Activated T-helper 1 cell treated with anti-CD3 and anti-CD28 coated beads, Interleukin-12 subunit alpha, Interleukin-12 subunit beta, Interleukin-2, Interleukin-4 antibody, amounts not matched to agents 30 ng/mL and 10 ng/mL and 1 ng/mL, durations not matched to agents 14 hours and 24 hours and 36 hours (primary cell): ENCODE results near the gene ARL3. TPM values are rescaled to one million over a fixed set of nuclear protein-coding genes. Genes with fewer than 3 reads are reported as not detected.
"Not testable (repeated sequence)": the region's sequence is repeated elsewhere in the genome, so short reads cannot be mapped to it uniquely, and the experiment has no call there.

ENCODE experiments used
- DNase-seq: peaks from one replicate; pipeline ENCODE4 v3.0.0; 2021; ENCODE audit warnings: low spot score
- H3K27ac Mint-ChIP-seq: one replicate; pipeline ENCODE4 v1.8.0; 2021; ENCODE audit warnings: mild to moderate bottlenecking, mixed read lengths
- H3K27me3 Mint-ChIP-seq: one replicate; pipeline ENCODE4 v1.8.0; 2022; ENCODE audit warnings: mild to moderate bottlenecking, moderate library complexity, mixed read lengths; ENCODE audit not compliant: insufficient read depth
- H3K36me3 Mint-ChIP-seq: one replicate; pipeline ENCODE4 v1.8.0; 2021; ENCODE audit warnings: low read depth, mixed read lengths
- H3K4me1 Mint-ChIP-seq: one replicate; pipeline ENCODE4 v1.8.0; 2021; ENCODE audit warnings: low read depth, mixed read lengths
- H3K4me3 Mint-ChIP-seq: one replicate; pipeline ENCODE4 v1.8.0; 2021; ENCODE audit warnings: mild to moderate bottlenecking, moderate library complexity, mixed read lengths
- H3K9me3 Mint-ChIP-seq: one replicate; pipeline ENCODE4 v1.8.0; 2021; ENCODE audit warnings: mixed read lengths
- intact Hi-C: fragments of 100-400 bp; cut with micrococcal nuclease; formaldehyde crosslinking; loops from one replicate; pipeline ENCODE4 v1.15.1; 2024
- total RNA-seq: library from RNA; stranded (reverse); gene quantifications from 2 replicates; pipeline ENCODE4 v1.2.3, GENCODE V29; 2022

The ARL3 gene
- total RNA-seq, 1 donor from 2014 or later: 6.6 TPM

DNA sequence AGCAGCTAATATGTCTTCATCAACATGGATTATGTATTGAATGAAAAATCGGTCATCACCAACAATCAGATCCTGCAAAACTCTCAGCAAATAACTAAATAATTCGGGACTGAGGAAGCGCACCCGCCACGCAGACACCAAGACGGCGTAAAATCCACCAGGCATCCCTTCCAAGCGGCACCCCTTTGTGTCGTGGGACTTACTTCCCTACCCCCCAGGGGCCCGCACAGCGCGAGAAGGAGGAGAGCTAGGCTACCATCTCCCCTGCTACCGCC lies 721 bp downstream of the ARL3 start:
- DNase-seq: no peak
- no peaks in the 10 kb centered on the region for H3K27me3 Mint-ChIP-seq
- H3K27ac Mint-ChIP-seq: peak overlapping the region; percentile 91
- peaks cover 52% of the 10 kb centered on the region for H3K4me1 Mint-ChIP-seq
- H3K4me3 Mint-ChIP-seq: peak overlapping the region; percentile 88
- no peaks in the 10 kb centered on the region for H3K9me3 Mint-ChIP-seq
- intact Hi-C loops: loop anchor here (1.0 to 10.0 kb wide), 12 partner anchors 8 to 1201 kb away; partner anchors contain the start of genes ARMH3, BORCS7, CNNM2 and GBF1
- H3K36me3 Mint-ChIP-seq: peaks cover 8% of the 10 kb centered on the region

DNA sequence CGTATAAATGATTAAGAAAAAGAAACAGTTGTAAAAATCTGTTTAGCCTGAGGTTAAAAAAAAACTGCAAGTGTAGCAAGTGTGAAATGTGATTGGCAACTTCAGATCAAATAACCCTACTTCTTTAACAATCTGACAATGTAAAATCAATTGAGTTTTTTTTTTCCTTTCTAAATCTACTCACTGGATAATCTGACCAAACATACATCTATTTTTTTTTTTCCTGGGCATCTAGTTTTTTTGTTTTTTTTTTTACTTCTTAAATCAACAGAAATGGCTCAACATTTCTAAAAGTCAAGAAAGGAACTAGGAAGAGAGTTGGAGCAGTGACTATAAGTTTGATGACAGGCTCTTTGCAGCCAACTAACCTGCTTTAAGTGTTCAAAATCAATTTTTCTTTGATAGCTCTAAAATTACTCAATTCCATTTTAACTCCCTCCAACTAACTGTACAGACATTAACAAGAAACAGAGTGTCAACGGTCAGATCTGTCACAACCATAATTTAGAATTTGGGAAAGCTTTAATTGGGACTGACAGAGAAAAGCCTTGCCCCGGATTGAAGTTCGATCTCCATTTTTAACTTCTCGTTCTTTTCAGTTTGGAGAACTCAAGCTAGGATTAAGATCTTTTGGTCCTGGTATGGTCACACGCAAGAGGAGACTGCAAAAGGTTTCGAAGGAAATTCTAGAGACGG lies 1.2 kb downstream of the ARL3 start:
- no peaks in the 10 kb centered on the region for H3K27me3 Mint-ChIP-seq
- no peaks in the 10 kb centered on the region for H3K9me3 Mint-ChIP-seq
- no peak for DNase-seq
- peak overlapping the region; percentile 91 for H3K27ac Mint-ChIP-seq
- H3K4me1 Mint-ChIP-seq: peaks cover 48% of the 10 kb centered on the region
- H3K4me3 Mint-ChIP-seq: peak overlapping the region; percentile 88
- intact Hi-C loops: loop anchor here (1.0 to 10.0 kb wide), 12 partner anchors 8 to 1202 kb away; partner anchors contain the start of genes ARMH3, BORCS7, CNNM2 and GBF1
- peaks cover 8% of the 10 kb centered on the region for H3K36me3 Mint-ChIP-seq

DNA sequence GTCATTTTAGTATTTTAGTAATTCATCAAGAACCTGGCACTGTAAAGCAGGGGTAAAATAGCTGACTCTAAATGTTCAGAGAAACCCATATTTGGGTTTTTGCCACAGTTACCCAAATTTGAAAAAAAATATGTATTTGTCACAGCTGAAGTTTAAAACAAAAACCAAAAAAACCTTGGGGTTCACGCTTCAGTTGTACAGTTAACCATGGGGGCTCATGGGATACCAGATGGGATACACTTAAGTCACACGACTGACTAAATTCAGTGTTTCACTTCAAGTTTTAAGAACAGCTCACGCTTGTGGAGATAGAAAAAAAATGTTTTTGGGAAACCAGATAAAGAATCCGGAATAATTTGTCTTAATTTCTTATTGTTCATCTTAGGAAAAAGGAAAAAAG lies 2.1 kb downstream of the ARL3 start:
- no peaks in the 10 kb centered on the region for H3K9me3 Mint-ChIP-seq
- no peaks in the 10 kb centered on the region for H3K27me3 Mint-ChIP-seq
- H3K36me3 Mint-ChIP-seq: peaks cover 11% of the 10 kb centered on the region
- intact Hi-C loops: loop anchor here (2.0 to 10.0 kb wide), 9 partner anchors 37 to 1203 kb away; partner anchors contain the start of genes ARMH3, CNNM2, GBF1 and NT5C2
- DNase-seq: no peak
- no peak overlapping the region for H3K27ac Mint-ChIP-seq
- peaks cover 48% of the 10 kb centered on the region for H3K4me1 Mint-ChIP-seq
- H3K4me3 Mint-ChIP-seq: peak overlapping the region; percentile 47

DNA sequence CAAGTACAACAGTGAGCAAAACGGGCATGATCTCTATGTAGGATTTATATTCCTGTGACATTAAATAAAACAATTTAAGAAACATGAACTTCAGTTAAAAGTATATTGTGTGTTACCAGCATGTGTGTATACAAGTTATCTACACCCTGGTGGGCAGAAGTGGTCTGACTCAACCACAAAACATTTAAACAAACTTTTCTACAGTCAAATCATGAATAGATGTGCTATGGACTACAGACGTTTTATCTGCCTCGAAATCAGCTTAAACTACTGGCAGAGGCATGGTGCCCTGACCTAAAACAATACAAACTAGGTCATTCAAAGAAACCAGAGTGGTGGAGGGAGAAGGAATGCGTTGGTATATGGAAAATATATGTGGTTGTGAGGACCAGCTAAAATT lies 3.6 kb downstream of the ARL3 start:
- Mint-ChIP-seq H3K4me1 (peaks cover 38% of the 10 kb centered on the region), H3K36me3 (peaks cover 6% of the 10 kb centered on the region), H3K27me3 (no peaks in the 10 kb centered on the region), H3K9me3 (no peaks in the 10 kb centered on the region), H3K27ac (peak overlapping the region; percentile 40), H3K4me3 (no peak overlapping the region)
- no peak for DNase-seq
- intact Hi-C loops: loop anchor here (5.0 to 10.0 kb wide), 8 partner anchors 207 to 1204 kb away; partner anchors contain the start of genes ARMH3, CNNM2, GBF1 and NT5C2

DNA sequence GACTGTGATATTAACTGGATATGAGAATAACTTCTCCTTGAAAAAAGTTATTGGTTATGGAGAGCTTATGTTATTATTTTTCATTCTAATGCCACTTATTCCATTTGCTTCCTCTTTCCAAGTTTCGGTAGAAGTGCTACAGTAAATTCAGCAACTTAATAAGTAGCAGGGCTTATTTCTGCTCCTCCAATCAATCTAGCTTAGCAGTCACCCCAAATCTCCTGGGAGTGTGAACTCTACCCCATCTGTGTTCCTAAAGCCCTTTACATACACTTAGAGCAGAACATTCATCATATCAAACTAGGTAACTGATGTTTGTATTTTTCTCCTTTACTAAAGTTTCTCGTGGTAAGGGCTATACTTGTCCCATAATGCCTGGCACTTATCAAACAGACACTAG lies 8.7 kb downstream of the ARL3 start:
- H3K4me1 Mint-ChIP-seq: peaks cover 24% of the 10 kb centered on the region
- H3K4me3 Mint-ChIP-seq: no peak overlapping the region
- intact Hi-C loops: loop anchor here (1.0 kb wide), 1 partner anchor 8 kb away; no protein-coding TSS in a partner anchor
- no peak overlapping the region for H3K27ac Mint-ChIP-seq
- no peaks in the 10 kb centered on the region for H3K27me3 Mint-ChIP-seq
- H3K9me3 Mint-ChIP-seq: no peaks in the 10 kb centered on the region
- peaks cover 10% of the 10 kb centered on the region for H3K36me3 Mint-ChIP-seq
- DNase-seq: no peak

DNA sequence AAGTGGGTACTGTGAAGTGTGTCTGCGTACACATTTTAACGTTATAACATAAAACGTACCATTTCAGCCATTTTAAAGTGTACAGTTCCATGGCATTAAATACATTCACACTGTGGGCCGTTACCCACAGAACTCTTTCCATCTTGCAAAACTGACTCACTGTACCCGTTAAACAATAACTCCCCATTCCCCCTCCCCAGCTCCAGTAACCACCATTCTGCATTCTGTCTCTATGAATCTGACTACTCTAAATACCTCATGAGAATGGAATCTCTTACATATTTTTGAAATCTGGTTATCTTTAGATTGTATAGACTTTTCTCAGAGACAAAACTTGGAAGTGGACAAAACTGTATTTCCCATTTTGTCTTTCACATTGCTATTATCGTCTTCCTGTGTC lies 9.3 kb downstream of the ARL3 start:
- no peak for DNase-seq
- intact Hi-C loops: loop anchor here (1.0 kb wide), 1 partner anchor 8 kb away; no protein-coding TSS in a partner anchor
- Mint-ChIP-seq H3K27ac (peak overlapping the region; percentile 70), H3K4me3 (peak overlapping the region; percentile 5), H3K36me3 (peaks cover 10% of the 10 kb centered on the region), H3K9me3 (no peaks in the 10 kb centered on the region), H3K27me3 (no peaks in the 10 kb centered on the region), H3K4me1 (peaks cover 19% of the 10 kb centered on the region)

DNA sequence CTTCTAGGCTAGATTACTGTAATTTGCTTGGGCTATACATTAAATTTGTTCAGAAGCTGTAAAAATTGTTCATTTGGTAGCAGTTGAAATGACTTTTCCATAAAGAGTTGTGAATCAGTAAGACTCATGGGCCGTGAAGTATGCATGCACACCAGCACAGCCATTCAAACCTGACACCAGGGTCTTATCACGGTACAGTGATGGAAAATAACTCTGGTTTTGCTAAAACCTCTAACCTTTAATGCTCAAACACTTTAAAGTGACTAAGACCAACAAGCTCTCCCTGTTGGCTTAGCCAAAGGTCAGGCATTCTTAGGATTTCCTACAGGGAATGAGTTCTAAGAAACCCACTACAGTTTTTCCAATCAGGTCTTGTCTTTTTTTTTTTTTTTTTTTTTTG lies 11.5 kb downstream of the ARL3 start:
- Mint-ChIP-seq H3K4me3 (no peak overlapping the region), H3K36me3 (peaks cover 22% of the 10 kb centered on the region), H3K4me1 (peaks cover 20% of the 10 kb centered on the region), H3K27me3 (no peaks in the 10 kb centered on the region), H3K27ac (no peak overlapping the region), H3K9me3 (no peaks in the 10 kb centered on the region)
- intact Hi-C loops: no loop called here
- DNase-seq: no peak

DNA sequence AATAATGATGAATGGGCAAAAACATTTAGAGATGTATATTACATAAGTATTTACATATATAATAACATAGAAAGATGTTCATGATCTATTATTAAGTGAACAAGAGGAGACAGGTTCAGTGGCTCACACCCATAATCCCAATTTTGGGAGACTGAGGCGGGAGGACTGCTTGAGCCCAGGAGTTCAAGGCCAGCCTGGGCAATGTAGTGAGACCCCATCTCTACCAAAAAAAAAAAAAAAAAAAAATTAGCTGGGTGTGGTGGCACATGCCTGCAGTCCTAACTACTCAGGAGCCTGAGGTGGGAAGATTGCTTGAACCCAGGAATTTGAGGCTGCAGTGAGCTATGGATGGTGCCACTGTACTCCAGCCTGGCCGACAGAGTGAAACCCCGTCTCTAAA lies 12.4 kb downstream of the ARL3 start:
- no peak overlapping the region for H3K4me3 Mint-ChIP-seq
- intact Hi-C loops: no loop called here
- H3K9me3 Mint-ChIP-seq: no peaks in the 10 kb centered on the region
- peaks cover 16% of the 10 kb centered on the region for H3K4me1 Mint-ChIP-seq
- peaks cover 24% of the 10 kb centered on the region for H3K36me3 Mint-ChIP-seq
- DNase-seq: no peak
- no peak overlapping the region for H3K27ac Mint-ChIP-seq
- H3K27me3 Mint-ChIP-seq: no peaks in the 10 kb centered on the region

DNA sequence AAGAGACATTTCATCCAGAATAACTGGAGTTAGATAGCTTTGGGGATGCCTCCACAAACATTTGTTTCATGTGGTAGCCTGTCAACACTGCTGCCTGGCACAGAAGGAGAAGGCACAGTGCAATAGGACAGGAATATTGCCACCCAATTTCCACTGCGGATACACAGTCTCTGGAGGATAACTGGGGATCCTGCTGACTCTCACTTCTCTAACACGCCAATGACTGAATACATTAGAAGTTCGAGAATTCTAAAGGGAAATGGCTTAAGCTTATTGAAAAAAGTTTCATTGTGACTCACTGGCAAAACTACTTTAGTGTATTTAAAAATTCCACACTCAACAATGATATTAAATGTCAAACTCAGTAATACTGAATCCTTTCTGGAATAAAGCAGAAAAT lies 12.9 kb downstream of the ARL3 start:
- Mint-ChIP-seq H3K27me3 (no peaks in the 10 kb centered on the region), H3K4me3 (no peak overlapping the region), H3K4me1 (peaks cover 16% of the 10 kb centered on the region), H3K27ac (no peak overlapping the region), H3K36me3 (peaks cover 28% of the 10 kb centered on the region), H3K9me3 (no peaks in the 10 kb centered on the region)
- DNase-seq: no peak
- intact Hi-C loops: no loop called here

DNA sequence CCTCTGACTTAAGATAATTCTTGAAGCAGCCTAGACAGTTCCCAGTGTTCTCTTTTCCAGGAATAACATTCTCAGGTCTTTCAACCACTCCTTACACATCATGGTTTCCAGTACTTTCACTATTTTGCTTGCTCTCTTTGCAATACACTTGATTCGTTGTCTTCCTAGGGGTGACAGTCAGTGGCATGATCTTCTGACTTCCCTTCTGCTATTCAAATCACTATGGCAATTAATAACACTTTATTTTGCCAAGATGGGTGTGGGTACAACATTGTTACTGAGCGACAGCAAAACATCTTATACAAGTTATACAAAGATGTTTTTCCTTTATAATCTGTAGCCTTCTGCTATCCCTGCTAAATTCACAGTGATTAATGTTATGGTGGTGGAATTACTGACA lies 15.3 kb downstream of the ARL3 start:
- no peak overlapping the region for H3K27ac Mint-ChIP-seq
- no peak for DNase-seq
- peaks cover 22% of the 10 kb centered on the region for H3K36me3 Mint-ChIP-seq
- no peaks in the 10 kb centered on the region for H3K9me3 Mint-ChIP-seq
- H3K4me3 Mint-ChIP-seq: no peak overlapping the region
- peaks cover 3% of the 10 kb centered on the region for H3K4me1 Mint-ChIP-seq
- intact Hi-C loops: no loop called here
- H3K27me3 Mint-ChIP-seq: no peaks in the 10 kb centered on the region

DNA sequence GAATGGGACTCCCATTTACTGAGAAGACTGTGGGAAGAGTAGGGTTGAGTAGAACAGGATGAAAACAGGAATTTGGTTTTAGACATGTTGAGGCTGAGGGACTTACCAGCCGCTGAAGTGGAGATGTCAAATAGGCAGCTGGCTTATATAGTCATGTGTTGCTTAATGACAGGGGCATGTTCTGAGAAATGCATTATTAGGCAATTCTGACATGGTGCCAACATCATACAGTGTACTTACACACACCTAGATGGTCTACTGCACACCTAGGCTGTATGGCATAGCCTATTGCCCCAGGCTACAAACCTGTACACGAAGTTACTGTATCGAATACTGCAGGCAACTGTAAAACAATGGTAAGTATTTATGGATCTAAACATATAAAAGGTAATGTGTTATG lies 17.5 kb downstream of the ARL3 start:
- peaks cover 22% of the 10 kb centered on the region for H3K36me3 Mint-ChIP-seq
- intact Hi-C loops: no loop called here
- no peaks in the 10 kb centered on the region for H3K27me3 Mint-ChIP-seq
- H3K9me3 Mint-ChIP-seq: no peaks in the 10 kb centered on the region
- no peak overlapping the region for H3K4me3 Mint-ChIP-seq
- peaks cover 3% of the 10 kb centered on the region for H3K4me1 Mint-ChIP-seq
- H3K27ac Mint-ChIP-seq: no peak overlapping the region
- DNase-seq: no peak

DNA sequence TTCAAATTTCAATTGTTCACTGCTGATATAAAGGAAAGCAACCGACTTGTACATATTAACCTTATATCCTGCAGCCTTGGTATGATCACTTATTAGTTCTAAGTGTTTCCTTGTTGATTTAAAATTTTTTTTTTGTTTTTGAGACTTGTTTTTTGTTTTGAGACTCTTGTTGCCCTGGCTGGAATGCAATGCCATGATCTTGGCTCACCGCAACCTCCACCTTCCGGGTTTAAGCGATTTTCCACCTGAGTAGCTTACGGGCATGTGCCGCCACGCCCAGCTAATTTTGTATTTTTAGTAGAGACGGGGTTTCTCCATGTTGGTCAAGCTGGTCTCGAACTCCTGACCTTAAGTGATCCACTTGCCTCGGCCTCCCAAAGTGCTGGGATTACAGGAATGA lies 18.8 kb downstream of the ARL3 start:
- H3K9me3 Mint-ChIP-seq, H3K27ac Mint-ChIP-seq, H3K4me1 Mint-ChIP-seq, H3K4me3 Mint-ChIP-seq, DNase-seq, H3K27me3 Mint-ChIP-seq, intact Hi-C loops: not testable (repeated sequence)
- peaks cover 22% of the 10 kb centered on the region for H3K36me3 Mint-ChIP-seq

DNA sequence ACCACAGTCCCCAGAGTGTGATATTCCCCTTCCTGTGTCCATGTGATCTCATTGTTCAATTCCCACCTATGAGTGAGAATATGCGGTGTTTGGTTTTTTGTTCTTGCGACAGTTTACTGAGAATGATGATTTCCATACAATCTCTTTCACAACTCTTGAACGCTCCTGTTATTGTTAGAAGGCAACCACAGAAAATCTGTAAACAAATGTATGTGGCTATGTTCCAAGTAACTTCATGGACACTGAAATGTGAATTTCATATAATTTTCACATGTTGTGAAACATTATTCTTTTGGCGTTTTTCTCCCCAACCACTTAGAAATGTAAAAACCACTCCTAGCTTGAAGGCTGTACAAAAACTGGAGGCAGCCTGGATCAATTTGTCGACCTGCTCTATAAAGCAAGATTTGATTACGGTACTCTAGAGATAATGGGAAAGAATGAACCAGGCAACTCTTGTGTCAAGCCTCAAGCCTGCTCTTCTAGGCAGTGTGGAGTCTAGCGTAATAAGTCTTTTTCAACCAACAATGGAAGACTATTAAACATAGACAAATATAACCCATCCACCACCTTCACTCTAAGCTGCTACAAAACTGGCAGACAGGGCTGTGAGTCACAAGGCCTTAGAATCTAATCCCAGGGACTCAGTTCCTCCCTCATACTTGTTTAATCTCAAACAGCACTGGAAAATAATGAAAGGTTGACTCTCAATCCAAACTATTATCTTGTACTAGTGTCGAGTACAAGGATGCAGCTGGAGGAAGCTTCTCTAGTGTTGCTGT lies 22.7 kb downstream of the ARL3 start:
- Mint-ChIP-seq H3K27me3 (no peaks in the 10 kb centered on the region), H3K4me1 (no peaks in the 10 kb centered on the region), H3K36me3 (peaks cover 2% of the 10 kb centered on the region), H3K4me3 (no peak overlapping the region), H3K9me3 (no peaks in the 10 kb centered on the region), H3K27ac (no peak overlapping the region)
- DNase-seq: no peak
- intact Hi-C loops: no loop called here
